ENCODE data around the gene GOLGA8S. TPM values are rescaled to one million over a fixed set of nuclear protein-coding genes. Genes with fewer than 3 reads are reported as not detected.
"Not testable (repeated sequence)": the region's sequence is repeated elsewhere in the genome, so short reads cannot be mapped to it uniquely, and the experiment has no call there.

The GOLGA8S gene
- total RNA-seq (2014; rRNA removed; shearing (Covaris generic)), result not detected in 2 replicates
- 0.01 and 0.03 TPM in 2 replicates for polyA plus RNA-seq (2015; cell fraction: cytosol; rRNA removed)
- polyA plus RNA-seq (2015; cell fraction: nucleus; rRNA removed), result 0.07 and 0.11 TPM in 2 replicates

- DNase-seq (ENCODE audit: low read depth), result not testable (repeated sequence)
Observed at GRCh38 chr15:23354448-23354847, at the start of gene GOLGA8S. GOLGA8S (plus strand) TSS chr15:23354748; CDS start chr15:23354810, 62 bp downstream.

GRCh38 chr15:23304805-23305204 lies 49.7 kb upstream of the GOLGA8S start:
- not testable (repeated sequence) for DNase-seq (ENCODE audit: low read depth)

GRCh38 chr15:23305921-23306320 lies 48.6 kb upstream of the GOLGA8S start:
- not testable (repeated sequence) for DNase-seq (ENCODE audit: low read depth)

GRCh38 chr15:23311233-23311632 lies 43.3 kb upstream of the GOLGA8S start:
- DNase-seq (ENCODE audit: low read depth), result not testable (repeated sequence)

- not testable (repeated sequence) for DNase-seq (ENCODE audit: low read depth)
Observed at GRCh38 chr15:23334096-23334495, 20.5 kb upstream of the GOLGA8S start, which contains the start of gene GOLGA6L26. GOLGA6L26 (minus strand) TSS chr15:23334196; CDS start chr15:23334135, 61 bp downstream.

- not testable (repeated sequence) for DNase-seq (ENCODE audit: low read depth)
Observed at GRCh38 chr15:23362622-23363021, 8.1 kb downstream of the GOLGA8S start.

GRCh38 chr15:23364261-23364660 lies 9.7 kb downstream of the GOLGA8S start:
- not testable (repeated sequence) for DNase-seq (ENCODE audit: low read depth)

GRCh38 chr15:23370578-23370977 lies 16.0 kb downstream of the GOLGA8S start:
- DNase-seq (ENCODE audit: low read depth), result no peak

- DNase-seq (ENCODE audit: low read depth), result not testable (repeated sequence)
Observed at GRCh38 chr15:23371134-23371533, 16.6 kb downstream of the GOLGA8S start.

- DNase-seq (ENCODE audit: low read depth), result not testable (repeated sequence)
Observed at GRCh38 chr15:23371868-23372267, 17.3 kb downstream of the GOLGA8S start.

GRCh38 chr15:23372284-23372683 lies 17.7 kb downstream of the GOLGA8S start:
- peak; percentile 57 for DNase-seq (ENCODE audit: low read depth)

- not testable (repeated sequence) for DNase-seq (ENCODE audit: low read depth)
Observed at GRCh38 chr15:23372891-23373600, 18.5 kb downstream of the GOLGA8S start.

- not testable (repeated sequence) for DNase-seq (ENCODE audit: low read depth)
Observed at GRCh38 chr15:23374226-23374625, 19.7 kb downstream of the GOLGA8S start.

- not testable (repeated sequence) for DNase-seq (ENCODE audit: low read depth)
Observed at GRCh38 chr15:23378946-23379345, 24.4 kb downstream of the GOLGA8S start.

- DNase-seq (ENCODE audit: low read depth), result not testable (repeated sequence)
Observed at GRCh38 chr15:23380700-23381099, 26.2 kb downstream of the GOLGA8S start.

GRCh38 chr15:23381192-23381591 lies 26.6 kb downstream of the GOLGA8S start:
- DNase-seq (ENCODE audit: low read depth), result not testable (repeated sequence)

- DNase-seq (ENCODE audit: low read depth), result no peak
Observed at GRCh38 chr15:23384371-23384770, 29.8 kb downstream of the GOLGA8S start.

- DNase-seq (ENCODE audit: low read depth), result no peak
Observed at GRCh38 chr15:23385886-23386430, 31.4 kb downstream of the GOLGA8S start.

- DNase-seq (ENCODE audit: low read depth), result no peak
Observed at GRCh38 chr15:23387621-23388190, 33.2 kb downstream of the GOLGA8S start.

- DNase-seq (ENCODE audit: low read depth), result no peak
Observed at GRCh38 chr15:23395030-23395692, 40.6 kb downstream of the GOLGA8S start.

- no peak for DNase-seq (ENCODE audit: low read depth)
Observed at GRCh38 chr15:23395832-23396231, 41.3 kb downstream of the GOLGA8S start.

- DNase-seq (ENCODE audit: low read depth), result no peak
Observed at GRCh38 chr15:23397779-23398178, 43.2 kb downstream of the GOLGA8S start.

Data from HT1080 (cell line).